PC-3 (cell line): ENCODE data around the gene METTL3. TPM values are rescaled to one million over a fixed set of nuclear protein-coding genes. Genes with fewer than 3 reads are reported as not detected.

ENCODE experiments used
- ATAC-seq: fragments of 200-7000 bp; cut with Tn5 transposase; 2 replicates; pipeline ENCODE4 v1.9.1; 2020; ENCODE audit warnings: mild to moderate bottlenecking, moderate library complexity
- BruUV-seq: library from RNA; stranded (reverse); fragments of 400-500 nt; replicated peaks from 2 replicates; lab custom pipeline; 2021; lab: Mats Ljungman, UMichigan
- CTCF ChIA-PET: fragments of 300-600 bp; sonication (Branson Sonifier 250); formaldehyde crosslinking; loops from one replicate; lab custom pipeline; 2022; ENCODE audit warnings: antibody characterized with exemption; lab: Charles Lee
- POLR2A ChIA-PET: fragments of 300-600 bp; sonication (Branson Sonifier 250); formaldehyde crosslinking; loops from one replicate; lab custom pipeline; 2022; ENCODE audit warnings: antibody characterized with exemption; ENCODE audit not compliant: unreplicated experiment; lab: Charles Lee
- DNase-seq: peaks from one replicate; pipeline ENCODE4 v3.0.0-alpha.2; 2015
- H2AFZ ChIP-seq: fragments of 300-600 bp; sonication (generic); 2 replicates; pipeline ENCODE4 v1.6.0; 2016; ENCODE audit warnings: antibody characterized with exemption, low read length
- H3F3A ChIP-seq: fragments of 300-600 bp; sonication (generic); one replicate; pipeline ENCODE4 v1.6.0; 2017; ENCODE audit warnings: antibody characterized with exemption, low read length, control low read depth, mild to moderate bottlenecking; ENCODE audit not compliant: unreplicated experiment
- H3K27ac ChIP-seq: fragments of 300-600 bp; sonication (generic); 2 replicates; pipeline ENCODE4 v1.5.1; 2016; ENCODE audit warnings: mild to moderate bottlenecking, low read length
- H3K27me3 ChIP-seq: fragments of 300-600 bp; sonication (generic); 2 replicates; pipeline ENCODE4 v1.6.1; 2016; ENCODE audit warnings: low read length, mixed read lengths
- H3K36me3 ChIP-seq: fragments of 300-600 bp; sonication (generic); 2 replicates; pipeline ENCODE4 v1.6.1; 2016; ENCODE audit warnings: low read depth, mixed run types, low read length, mixed read lengths
- H3K4me1 ChIP-seq: fragments of 300-600 bp; sonication (generic); 2 replicates; pipeline ENCODE4 v1.5.1; 2016; ENCODE audit warnings: low read length; ENCODE audit not compliant: insufficient read depth
- H3K4me2 ChIP-seq: fragments of 300-600 bp; sonication (generic); 2 replicates; pipeline ENCODE4 v1.6.0; 2016; ENCODE audit warnings: low read length
- H3K4me3 ChIP-seq: fragments of 300-600 bp; sonication (generic); 2 replicates; pipeline ENCODE4 v1.5.1; 2016; ENCODE audit warnings: mild to moderate bottlenecking, low read length, mixed read lengths
- H3K79me2 ChIP-seq: fragments of 300-600 bp; sonication (generic); 2 replicates; pipeline ENCODE4 v1.6.1; 2017; ENCODE audit warnings: low read length, mixed read lengths
- H3K9ac ChIP-seq: fragments of 300-600 bp; sonication (generic); 2 replicates; pipeline ENCODE4 v1.6.0; 2016; ENCODE audit warnings: mild to moderate bottlenecking, low read length
- H3K9me2 ChIP-seq: fragments of 300-600 bp; sonication (generic); replicated peaks from 2 replicates; pipeline ENCODE4 v1.6.1; 2016; ENCODE audit warnings: mixed run types, low read length, mixed read lengths
- H3K9me3 ChIP-seq: fragments of 300-600 bp; sonication (generic); 2 replicates; pipeline ENCODE4 v1.6.1; 2016; ENCODE audit warnings: low read length, mixed read lengths
- H4K20me1 ChIP-seq: fragments of 300-600 bp; sonication (generic); 2 replicates; pipeline ENCODE4 v1.6.1; 2016; ENCODE audit warnings: low read length, mixed read lengths
- EZH2 ChIP-seq: fragments of 300-600 bp; sonication (generic); IDR thresholded peaks from one replicate; pipeline ENCODE4 v1.6.1; 2017; ENCODE audit warnings: antibody characterized with exemption, mild to moderate bottlenecking, low read length; ENCODE audit not compliant: unreplicated experiment
- EZH2phosphoT487 ChIP-seq: fragments of 300-600 bp; sonication (generic); IDR thresholded peaks from 2 replicates; pipeline ENCODE4 v1.6.1; 2018; ENCODE audit warnings: mild to moderate bottlenecking, antibody characterized with exemption, low read length, borderline replicate concordance
- intact Hi-C: fragments of 100-400 bp; cut with micrococcal nuclease; formaldehyde crosslinking; loops from 2 replicates; pipeline ENCODE4 v1.9.0; 2023
- total RNA-seq: library from RNA; depleted of rRNA; stranded (reverse); fragments of >200 nt; gene quantifications from 2 replicates; pipeline ENCODE4 v1.2.3, GENCODE V29; 2014
- TF ChIP-seq, protein P1 (sequence below): fragments of 300-600 bp; sonication (generic); conservative IDR thresholded peaks from 2 replicates; pipeline ENCODE4 v1.5.1; 2017; ENCODE audit warnings: antibody characterized with exemption, low read depth, mild to moderate bottlenecking, low read length

METTL3 gene
- total RNA-seq, 1 experiment from 2014 or later: 57.1 TPM

DNA sequence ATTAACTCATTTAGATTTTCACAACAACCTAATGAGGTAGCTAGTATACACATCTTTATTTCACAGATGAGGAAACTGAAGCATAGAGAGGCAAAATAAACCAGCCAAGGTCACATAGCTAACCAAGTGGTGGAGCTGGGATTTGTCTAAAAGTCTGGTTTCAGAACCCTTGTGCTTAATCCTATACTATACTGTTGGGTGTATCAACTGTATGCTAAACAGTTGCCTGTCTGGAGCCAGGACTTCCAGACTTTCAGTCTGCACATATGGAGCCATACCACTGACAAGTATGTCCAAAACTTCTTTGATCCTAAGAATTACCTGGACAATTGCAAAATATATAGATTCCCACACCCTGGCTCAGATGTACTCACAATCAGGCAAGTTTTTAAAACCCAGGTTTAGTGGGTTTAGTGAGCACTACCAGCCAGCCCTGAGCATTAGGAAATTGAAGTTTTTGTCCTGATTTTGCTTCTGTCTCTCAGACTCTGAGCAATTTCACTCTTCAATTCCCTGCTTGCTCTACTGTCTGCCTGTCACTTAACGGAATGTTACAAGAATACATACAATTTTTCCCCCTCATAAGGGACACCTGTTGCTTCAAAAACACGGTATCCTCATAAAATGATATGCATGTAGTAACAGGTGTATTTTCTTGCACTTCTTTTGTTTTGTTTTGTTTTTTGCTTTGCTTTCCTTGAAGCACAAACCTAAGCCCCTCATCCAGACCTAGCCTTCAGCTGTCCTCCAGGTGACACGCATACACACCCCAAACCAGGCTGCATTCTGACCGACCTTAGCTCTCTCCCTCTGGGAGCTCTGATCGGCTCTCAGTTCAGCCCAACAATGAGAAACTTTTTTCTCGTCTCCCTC is 24.6 kb upstream of the METTL3 start:
- Histone ChIP-seq H4K20me1 (no peaks in the 10 kb centered on the region), H3K27ac (no peak overlapping the region), H2AFZ (no peak overlapping the region), H3K36me3 (no peaks in the 10 kb centered on the region), H3K4me2 (no peak overlapping the region), H3K9me2 (no peaks in the 10 kb centered on the region), H3K9ac (no peak overlapping the region), H3F3A (no peaks in the 10 kb centered on the region), H3K4me1 (no peaks in the 10 kb centered on the region), H3K4me3 (no peak overlapping the region), H3K79me2 (no peaks in the 10 kb centered on the region), H3K27me3 (peaks cover 45% of the 10 kb centered on the region), H3K9me3 (no peaks in the 10 kb centered on the region)
- ChIA-PET CTCF (no interaction called here), POLR2A (no interaction called here)
- intact Hi-C loops: no loop called here
- ATAC-seq: no peak
- no TSS peak for BruUV-seq
- TF ChIP-seq, protein P1, sequence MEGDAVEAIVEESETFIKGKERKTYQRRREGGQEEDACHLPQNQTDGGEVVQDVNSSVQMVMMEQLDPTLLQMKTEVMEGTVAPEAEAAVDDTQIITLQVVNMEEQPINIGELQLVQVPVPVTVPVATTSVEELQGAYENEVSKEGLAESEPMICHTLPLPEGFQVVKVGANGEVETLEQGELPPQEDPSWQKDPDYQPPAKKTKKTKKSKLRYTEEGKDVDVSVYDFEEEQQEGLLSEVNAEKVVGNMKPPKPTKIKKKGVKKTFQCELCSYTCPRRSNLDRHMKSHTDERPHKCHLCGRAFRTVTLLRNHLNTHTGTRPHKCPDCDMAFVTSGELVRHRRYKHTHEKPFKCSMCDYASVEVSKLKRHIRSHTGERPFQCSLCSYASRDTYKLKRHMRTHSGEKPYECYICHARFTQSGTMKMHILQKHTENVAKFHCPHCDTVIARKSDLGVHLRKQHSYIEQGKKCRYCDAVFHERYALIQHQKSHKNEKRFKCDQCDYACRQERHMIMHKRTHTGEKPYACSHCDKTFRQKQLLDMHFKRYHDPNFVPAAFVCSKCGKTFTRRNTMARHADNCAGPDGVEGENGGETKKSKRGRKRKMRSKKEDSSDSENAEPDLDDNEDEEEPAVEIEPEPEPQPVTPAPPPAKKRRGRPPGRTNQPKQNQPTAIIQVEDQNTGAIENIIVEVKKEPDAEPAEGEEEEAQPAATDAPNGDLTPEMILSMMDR: no peak
- TF ChIP-seq EZH2phosphoT487 (no peak), EZH2 (no peak)
- no peak for DNase-seq

DNA sequence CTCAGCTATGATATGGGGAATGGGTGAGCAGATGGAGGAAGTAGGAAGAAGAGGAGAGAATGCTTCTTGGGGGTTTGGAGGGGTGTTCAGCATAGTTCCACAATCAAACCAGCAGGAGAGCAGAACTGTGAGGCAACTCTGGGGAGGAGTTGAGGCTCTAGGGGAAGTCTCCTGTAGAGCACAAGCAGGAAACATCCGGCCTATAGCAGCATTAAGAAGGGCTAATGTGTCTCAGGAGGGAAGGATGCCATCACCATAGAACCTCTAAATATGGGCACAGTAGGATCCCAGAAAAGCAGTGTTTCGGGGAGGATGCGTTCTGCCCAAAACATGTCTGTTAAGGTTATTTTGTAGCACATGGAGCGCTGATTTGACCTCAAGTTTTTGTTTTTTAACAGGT is 23.4 kb upstream of the METTL3 start:
- Histone ChIP-seq H4K20me1 (no peaks in the 10 kb centered on the region), H3K9me2 (no peaks in the 10 kb centered on the region), H3K79me2 (no peaks in the 10 kb centered on the region), H3K27me3 (peaks cover 45% of the 10 kb centered on the region), H3K4me3 (no peak overlapping the region), H2AFZ (no peak overlapping the region), H3K9me3 (no peaks in the 10 kb centered on the region), H3K4me2 (no peak overlapping the region), H3K36me3 (no peaks in the 10 kb centered on the region), H3K4me1 (no peaks in the 10 kb centered on the region), H3F3A (no peaks in the 10 kb centered on the region), H3K27ac (no peak overlapping the region), H3K9ac (no peak overlapping the region)
- POLR2A ChIA-PET: interaction anchor here (0.6 kb wide), 2 partner anchors 58 to 79 kb away, joined by 4 to 7 read pairs; partner anchors contain the start of gene RAB2B
- DNase-seq: no peak
- intact Hi-C loops: no loop called here
- BruUV-seq: no TSS peak
- CTCF ChIA-PET: interaction anchor here (0.6 kb wide), 1 partner anchor 9 kb away, joined by 4 read pairs; the partner anchor contains the start of gene SALL2
- no peak for TF ChIP-seq EZH2phosphoT487
- TF ChIP-seq, protein P1: no peak
- no peak for ATAC-seq

- Histone ChIP-seq H3K4me3 (no peak overlapping the region), H3K9me3 (no peaks in the 10 kb centered on the region), H4K20me1 (no peaks in the 10 kb centered on the region), H3K36me3 (no peaks in the 10 kb centered on the region), H3K9me2 (no peaks in the 10 kb centered on the region), H3F3A (no peaks in the 10 kb centered on the region), H3K27ac (no peak overlapping the region), H2AFZ (no peak overlapping the region), H3K4me1 (peaks cover 11% of the 10 kb centered on the region), H3K79me2 (no peaks in the 10 kb centered on the region), H3K4me2 (no peak overlapping the region), H3K27me3 (peaks cover 38% of the 10 kb centered on the region), H3K9ac (no peak overlapping the region)
- intact Hi-C loops: no loop called here
- TF ChIP-seq EZH2phosphoT487 (no peak), EZH2 (no peak)
- TF ChIP-seq, protein P1: no peak
- ATAC-seq (no peak), DNase-seq (no peak)
- BruUV-seq: no TSS peak
- CTCF ChIA-PET: no interaction called here
- POLR2A ChIA-PET: interaction anchor here (0.6 kb wide), 1 partner anchor 31 kb away, joined by 3 read pairs; no protein-coding TSS in a partner anchor
These were observed 22.2 kb upstream of the METTL3 start for GRCh38 chr14:21533294-21533693.
